IPS DF 4.7 (cell line): ENCODE data around the gene PIP4K2C.

Experiments used
- DNase-seq: peaks from one replicate; pipeline ENCODE4 v3.0.0-alpha.2; 2013; ENCODE audit warnings: low spot score; ENCODE audit errors: extremely low read depth

Gene PIP4K2C

GRCh38 chr12:57590864-57591781 lies at the start of gene PIP4K2C:
TSS of gene PIP4K2C (plus strand) at chr12:57591192. CDS start at chr12:57591290, 98 bp downstream.
- peak; percentile 81 for DNase-seq

DNA sequence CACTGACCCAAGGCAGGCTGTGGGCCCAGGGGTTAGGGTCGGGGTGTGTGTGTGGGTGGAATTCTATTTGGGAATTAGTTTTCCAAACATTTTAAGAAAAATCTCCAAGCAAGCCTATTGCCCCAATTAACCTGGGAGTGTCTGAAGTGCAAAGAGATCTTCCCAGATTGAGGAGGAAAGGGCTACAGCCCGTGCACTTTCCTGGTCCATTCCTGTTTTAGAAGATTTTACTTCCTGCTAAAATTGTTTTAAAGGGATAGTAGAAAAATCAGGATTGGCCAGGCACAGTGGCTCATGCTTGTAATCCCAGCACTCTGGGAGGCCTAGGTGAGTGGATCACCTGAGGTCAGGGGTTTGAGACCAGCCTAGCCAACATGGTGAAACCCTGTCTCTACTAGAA lies 49.3 kb upstream of the PIP4K2C start:
- DNase-seq: no peak

- DNase-seq: no peak
Observed at GRCh38 chr12:57543581-57543980, 47.4 kb upstream of the PIP4K2C start.

DNA sequence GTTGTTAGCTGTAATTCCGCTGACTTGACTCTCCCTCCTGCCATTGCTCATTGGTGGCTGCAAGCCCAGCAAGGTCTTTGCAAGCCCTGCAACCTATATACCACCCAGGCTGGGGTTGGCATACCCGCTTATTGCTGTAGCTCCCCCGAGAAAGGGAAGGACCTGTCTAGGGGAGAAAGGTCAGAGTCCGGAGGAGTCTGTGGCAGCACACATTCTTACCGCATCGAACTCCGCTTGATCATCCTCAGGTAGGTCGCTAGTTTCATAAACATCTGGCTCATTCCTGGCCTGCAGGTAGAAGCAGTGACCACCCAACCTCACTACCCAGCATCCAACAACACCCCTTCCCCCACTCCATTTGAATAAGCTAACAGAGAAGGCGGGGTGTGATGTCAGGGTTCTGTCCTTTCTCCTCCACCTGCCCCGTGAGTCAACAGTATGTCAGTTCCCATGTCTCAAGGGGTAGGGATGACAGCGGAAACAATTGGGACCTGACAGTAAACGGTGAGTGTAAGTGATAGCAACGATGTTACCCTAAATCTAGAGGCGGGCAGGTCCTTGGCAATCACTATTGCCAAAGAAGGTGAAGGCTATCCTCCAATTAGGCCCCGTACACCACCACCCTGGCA lies 45.1 kb upstream of the PIP4K2C start:
- no peak for DNase-seq

- peak; percentile 96 for DNase-seq
Observed at GRCh38 chr12:57546438-57547287, 44.3 kb upstream of the PIP4K2C start, which contains the start of gene DCTN2. TSS of gene DCTN2 (minus strand) at chr12:57547192. CDS start at chr12:57547063, 129 bp downstream.

DNA sequence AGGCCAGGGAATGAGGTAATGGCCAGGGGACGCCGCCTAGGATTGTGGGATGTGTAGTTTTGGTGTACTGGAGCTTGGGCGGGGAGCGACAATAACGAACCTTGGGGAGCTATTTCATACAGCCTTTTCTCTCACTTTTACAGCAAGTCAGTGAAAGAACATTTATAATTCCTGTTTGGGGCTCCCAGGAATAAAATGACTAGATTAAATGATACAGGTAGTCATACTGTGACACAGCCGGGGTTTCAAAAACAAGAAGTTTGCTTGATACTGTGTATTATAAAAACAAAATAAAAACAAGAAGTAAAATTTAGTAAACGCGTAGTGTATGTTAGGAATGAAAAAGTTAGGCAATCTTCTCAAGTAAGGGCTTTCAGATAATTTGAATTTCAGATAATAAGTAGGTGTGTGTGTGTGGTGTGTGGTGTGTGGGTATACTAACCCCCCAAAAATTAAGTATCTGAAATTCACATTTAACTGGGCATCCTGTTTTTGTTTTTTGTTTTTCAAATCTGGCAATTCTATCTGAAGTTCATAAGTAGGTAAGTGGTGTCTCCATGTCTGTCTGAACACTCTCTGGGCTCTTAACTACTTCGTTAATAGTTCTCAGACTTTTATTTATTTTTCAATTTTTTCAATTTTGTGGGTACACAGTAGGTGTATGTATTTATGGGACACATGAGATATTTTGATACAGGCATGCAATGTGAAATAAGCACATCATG lies 43.5 kb upstream of the PIP4K2C start:
- no peak for DNase-seq

DNA sequence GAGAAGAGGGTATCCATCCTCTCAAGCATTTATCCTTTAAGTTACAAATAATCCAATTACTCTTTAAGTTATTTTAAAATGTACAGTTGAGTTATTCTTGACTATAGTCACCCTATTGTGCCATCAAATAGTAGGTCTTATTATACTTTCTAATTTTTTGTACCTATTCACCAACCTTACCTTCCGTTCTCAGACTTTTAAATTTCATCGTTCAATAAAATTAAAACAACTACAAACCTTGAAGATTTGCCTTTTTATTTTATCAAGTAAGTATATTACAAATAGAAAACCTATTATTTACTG lies 43.0 kb upstream of the PIP4K2C start:
- no peak for DNase-seq

DNA sequence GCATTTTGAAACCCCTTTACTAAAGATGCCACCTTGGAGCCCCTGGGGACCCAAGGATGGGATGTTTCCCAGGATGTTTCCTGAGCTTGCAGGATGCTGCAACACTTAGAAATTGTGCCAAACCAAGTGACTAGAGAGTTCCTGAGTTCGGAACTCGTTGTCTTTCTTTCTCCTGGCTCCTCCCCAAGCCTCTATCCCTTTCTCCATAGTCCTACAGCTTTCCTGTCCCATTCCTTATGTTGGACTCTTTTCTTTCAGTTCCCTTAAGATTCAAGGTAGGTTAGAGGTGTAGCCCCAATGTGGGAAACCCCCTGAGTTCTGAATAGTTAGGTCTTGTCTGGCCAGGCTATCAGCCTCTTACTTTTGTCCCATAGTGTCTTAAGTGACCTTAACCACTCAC lies 42.5 kb upstream of the PIP4K2C start:
- DNase-seq: no peak

DNA sequence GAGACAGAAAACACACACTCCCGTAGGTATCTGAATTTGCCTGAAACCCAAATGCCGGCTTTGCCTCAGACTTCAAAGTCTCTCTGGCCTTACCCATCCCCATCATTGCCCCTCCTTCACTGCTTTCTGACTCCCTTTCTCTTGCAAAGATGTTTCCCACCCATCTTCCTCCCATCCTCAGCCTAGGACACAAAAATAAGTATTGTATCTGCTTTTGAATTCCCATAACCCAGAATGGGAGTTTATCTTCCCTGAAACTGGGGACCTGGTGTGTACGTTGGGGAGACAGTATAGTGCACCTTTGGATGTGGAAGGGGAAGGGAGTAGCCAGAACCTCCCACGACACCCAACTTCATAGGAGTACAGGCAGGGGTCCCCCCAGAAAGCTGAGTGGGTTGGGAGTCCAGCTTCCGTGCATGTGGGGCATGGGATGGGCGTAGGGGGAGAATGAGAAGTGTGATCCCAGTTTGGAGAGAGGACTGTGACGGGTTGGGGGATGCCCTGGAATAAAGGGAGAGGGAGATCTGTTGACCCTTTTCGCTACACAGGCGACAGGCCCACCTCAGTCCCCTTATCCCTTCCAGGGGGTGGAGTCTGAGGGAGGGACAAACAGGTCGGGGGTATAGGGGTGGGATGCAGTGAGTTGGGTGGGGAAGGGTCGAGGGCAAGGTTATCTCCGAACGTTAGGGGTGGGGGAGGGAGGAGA lies 41.6 kb upstream of the PIP4K2C start:
- DNase-seq: no peak

DNA sequence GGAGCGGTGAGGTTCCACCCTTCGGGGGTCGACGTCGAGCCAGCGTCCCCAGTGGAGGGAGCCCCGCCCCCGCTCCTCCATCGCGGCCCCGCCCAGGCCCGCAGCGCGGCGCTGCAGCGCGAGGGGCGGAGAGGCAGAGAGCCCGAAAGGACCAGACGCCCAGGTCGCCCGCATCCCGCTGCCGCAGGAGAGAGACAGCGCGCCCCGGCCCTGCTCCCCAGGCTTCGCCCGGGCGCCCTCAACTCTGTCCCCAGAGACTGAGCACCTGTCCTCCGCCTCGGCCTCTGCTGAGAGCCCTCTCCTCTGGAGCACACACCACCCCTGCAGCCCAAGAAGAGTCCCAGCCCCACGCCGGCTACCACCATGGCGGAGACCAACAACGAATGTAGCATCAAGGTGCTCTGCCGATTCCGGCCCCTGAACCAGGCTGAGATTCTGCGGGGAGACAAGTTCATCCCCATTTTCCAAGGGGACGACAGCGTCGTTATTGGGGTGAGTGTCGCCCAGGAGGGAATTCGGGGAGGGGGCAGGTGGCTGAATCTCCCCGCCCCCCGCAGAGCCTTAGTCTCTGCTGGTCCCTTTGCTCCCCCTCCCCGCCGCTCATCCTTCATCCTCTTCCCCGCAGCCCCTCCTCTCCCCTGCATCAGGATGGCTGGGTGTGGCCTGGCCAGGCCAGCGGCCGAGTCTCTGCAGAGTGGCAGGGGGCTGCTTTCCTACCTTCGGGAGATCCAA lies 40.9 kb upstream of the PIP4K2C start, which contains the start of gene KIF5A:
Gene KIF5A, plus strand, starts transcription at position 136 of the 732 bp plus-strand sequence. Its CDS starts 228 bp downstream, at position 364.
- DNase-seq: no peak

DNA sequence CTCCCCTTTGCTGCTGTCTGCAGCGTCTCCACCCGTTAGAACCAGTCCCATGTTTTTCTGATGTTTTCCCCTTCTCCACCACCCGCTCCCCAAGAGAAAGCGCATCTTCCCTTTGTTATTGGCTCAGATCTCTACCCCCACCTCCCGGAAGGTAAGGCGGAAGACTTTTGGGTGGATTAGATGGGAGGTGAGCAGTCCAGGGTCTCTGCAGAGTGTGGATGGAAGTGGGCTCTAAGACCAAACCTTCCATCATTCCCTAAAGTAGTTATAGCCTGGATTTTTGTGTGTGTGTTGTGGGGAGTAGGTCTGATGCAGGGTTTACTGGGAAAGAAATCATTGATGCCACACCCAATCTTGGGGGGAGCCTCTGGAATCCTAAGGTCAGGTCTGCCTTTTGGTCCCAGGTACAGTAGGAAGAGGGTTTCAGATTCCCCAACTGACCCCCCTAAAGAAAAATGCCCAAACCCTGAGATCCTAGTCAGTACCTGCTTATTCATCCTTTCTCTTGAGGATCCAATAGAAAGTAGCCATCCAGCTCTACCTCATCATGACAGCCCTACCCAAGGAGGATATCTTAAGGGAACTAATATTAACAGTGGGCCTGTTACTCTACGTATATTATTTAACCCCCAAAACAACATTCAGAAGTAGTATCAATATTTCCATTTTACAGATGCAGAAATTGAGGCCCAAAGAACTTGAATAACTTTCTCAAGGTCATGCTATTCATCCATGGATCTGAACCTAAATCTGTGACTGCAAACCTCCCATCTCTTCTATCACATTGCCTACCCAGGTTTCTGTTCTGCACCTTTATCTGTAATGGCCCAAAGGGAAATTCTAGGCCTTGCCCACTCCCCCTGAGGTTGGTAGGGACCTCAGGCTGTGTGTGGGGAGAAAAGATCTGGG lies 40.1 kb upstream of the PIP4K2C start:
- DNase-seq: no peak

DNA sequence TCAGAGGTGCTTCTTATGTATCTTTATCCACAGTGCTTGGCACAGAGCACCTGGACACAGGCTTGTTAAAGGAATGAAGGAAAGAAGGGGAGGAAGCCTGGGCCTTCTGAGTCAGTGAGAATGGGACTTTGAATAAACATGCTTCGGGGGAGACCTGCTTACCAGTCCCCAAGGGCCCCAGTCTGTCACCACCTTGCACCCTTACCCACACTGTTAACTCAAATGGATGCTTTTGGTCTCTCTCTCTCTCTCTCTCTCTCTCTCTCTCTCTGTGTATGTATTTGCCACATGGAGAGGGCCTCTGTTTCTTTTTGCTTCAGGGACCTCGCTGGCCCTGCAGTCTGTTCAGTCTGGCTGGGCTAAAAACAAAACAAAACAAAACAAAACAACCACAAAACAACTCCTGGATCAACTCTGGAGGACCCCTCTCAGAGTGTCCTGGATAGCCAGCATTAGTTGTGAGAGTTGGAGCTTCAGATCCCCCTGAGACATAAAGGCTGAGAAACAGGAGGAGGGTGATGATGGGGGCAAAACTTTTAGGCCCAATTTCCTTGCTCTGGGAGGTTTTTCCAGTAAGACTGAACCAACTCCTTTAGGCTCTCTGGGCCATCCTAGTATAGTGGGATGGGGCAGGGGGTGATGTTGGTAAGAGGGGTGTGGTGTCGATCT lies 39.2 kb upstream of the PIP4K2C start:
- DNase-seq: no peak

DNA sequence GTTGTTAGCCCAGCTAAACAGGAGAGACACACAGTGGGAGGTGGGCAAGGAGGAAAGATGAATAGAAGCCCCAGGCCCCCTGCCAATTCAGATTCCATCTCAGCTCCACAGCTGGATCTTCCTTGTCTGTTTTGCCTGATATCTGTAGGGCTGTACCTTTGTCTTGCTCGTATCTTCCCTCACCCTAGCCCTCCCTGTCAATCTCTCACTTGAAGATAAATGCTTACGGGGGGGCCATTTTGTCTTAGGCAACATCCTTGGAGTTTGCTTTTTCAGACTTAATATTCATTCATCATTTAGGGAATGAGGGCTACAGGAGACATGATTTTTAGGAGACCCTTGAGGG lies 38.7 kb upstream of the PIP4K2C start:
- no peak for DNase-seq

DNA sequence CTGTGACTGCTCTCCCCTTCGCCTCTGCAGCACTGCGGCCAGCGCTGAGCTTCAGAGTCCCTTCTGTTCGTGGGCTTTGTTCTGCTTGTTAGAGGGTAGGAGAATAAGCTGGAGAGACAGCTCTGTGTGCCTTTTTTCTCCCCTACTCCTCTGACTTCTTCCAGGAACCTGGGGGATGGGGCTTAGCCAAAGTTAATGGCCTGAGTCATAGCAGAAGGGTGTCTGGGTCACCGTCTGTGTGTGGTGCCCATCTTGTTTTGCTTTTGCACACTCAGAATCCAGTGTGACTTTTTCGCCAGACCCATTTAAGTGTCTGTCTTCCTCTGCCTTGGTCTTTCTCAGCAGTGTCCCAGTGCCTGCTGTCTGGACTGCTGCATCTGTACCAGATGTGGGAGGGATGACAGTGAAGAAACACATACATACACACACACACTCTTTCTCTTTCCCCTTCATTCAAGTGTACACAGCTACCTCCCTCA lies 38.1 kb upstream of the PIP4K2C start:
- DNase-seq: no peak

GRCh38 chr12:57553343-57554202 lies 37.4 kb upstream of the PIP4K2C start:
- no peak for DNase-seq

DNA sequence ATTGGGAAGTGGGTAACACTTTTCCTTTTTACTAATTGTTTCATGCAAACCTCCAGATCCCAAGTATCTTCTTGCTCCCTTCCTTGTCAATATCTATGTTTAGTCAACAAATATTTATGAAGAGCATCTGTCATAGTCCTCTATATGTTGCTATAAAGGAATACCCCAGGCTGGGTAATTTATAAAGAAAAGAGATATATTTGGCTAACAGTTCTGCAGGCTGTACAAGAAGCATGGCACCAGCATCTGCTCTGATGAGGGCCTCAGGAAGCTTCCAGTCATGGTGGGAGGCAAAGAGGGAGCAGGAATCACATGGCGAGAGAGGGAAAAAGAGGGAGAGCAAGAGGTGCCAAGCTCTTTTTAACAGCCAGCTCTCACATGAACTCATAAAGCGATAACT lies 36.5 kb upstream of the PIP4K2C start:
- DNase-seq: no peak

GRCh38 chr12:57554897-57555296 lies 36.1 kb upstream of the PIP4K2C start:
- DNase-seq: no peak
